PC-9 (cell line): ENCODE results near the gene CKAP2L.

Source experiments
- EZH2 ChIP-seq: fragments of 200-600 bp; sonication (generic); IDR thresholded peaks from 2 replicates; pipeline ENCODE4 v1.8.0; 2017; ENCODE audit warnings: antibody characterized with exemption, low read depth
- TF ChIP-seq, protein P1 (sequence below): fragments of 200-600 bp; sonication (generic); conservative IDR thresholded peaks from 2 replicates; pipeline ENCODE4 v1.6.1; 2017; ENCODE audit warnings: mixed run types, antibody characterized with exemption, mild to moderate bottlenecking, moderate library complexity

- TF ChIP-seq, protein P1, sequence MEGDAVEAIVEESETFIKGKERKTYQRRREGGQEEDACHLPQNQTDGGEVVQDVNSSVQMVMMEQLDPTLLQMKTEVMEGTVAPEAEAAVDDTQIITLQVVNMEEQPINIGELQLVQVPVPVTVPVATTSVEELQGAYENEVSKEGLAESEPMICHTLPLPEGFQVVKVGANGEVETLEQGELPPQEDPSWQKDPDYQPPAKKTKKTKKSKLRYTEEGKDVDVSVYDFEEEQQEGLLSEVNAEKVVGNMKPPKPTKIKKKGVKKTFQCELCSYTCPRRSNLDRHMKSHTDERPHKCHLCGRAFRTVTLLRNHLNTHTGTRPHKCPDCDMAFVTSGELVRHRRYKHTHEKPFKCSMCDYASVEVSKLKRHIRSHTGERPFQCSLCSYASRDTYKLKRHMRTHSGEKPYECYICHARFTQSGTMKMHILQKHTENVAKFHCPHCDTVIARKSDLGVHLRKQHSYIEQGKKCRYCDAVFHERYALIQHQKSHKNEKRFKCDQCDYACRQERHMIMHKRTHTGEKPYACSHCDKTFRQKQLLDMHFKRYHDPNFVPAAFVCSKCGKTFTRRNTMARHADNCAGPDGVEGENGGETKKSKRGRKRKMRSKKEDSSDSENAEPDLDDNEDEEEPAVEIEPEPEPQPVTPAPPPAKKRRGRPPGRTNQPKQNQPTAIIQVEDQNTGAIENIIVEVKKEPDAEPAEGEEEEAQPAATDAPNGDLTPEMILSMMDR: peak; percentile 37
- no peak for TF ChIP-seq EZH2
These were observed 39.6 kb downstream of the CKAP2L start for GRCh38 chr2:112724591-112725525.
